T47D (cell line): Measurements from ENCODE around the gene GUCD1.

ENCODE experiments used
- DNase-seq, 2 experiments: peaks; one replicate each; pipeline versions ENCODE4 v3.0.0 to v3.0.0-alpha.2; 2011 to 2012; ENCODE audit warnings: low read depth in 1 of 2, low spot score in 1 of 2
- JUND ChIP-seq: IDR thresholded peaks from 2 replicates; pipeline ENCODE4 v1.6.1; 2012; ENCODE audit warnings: low read depth
- in situ Hi-C: cut with HindIII; loops from 2 replicates; pipeline ENCODE4 v1.10.0; 2016; ENCODE audit warnings: low sequenced_read_pairs, low pct_unique_long_range_greater_than_20kb

Gene GUCD1

DNA sequence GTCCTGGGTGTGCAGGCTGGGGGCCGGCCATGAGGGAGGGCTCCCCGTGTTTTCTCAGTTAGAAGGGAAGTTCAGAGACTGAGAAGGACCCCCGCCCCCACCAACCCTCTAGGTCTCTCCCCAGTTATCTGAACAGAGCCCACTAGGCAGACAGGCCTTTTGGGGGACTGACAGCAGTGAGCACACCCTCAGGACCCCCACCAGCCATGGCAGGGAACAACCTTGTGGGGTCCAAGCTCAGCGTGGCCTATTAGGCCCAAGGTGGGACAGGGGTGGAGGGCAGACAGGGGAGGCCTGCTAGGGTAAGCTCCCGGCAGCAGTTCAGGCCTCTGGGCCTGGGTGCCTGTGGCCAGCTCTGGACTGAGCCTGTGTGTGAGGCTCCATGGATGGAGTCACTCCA is 32.3 kb upstream of the GUCD1 start:
- DNase-seq: no peak
- in situ Hi-C loops: no loop called here
- TF ChIP-seq JUND: no peak

DNA sequence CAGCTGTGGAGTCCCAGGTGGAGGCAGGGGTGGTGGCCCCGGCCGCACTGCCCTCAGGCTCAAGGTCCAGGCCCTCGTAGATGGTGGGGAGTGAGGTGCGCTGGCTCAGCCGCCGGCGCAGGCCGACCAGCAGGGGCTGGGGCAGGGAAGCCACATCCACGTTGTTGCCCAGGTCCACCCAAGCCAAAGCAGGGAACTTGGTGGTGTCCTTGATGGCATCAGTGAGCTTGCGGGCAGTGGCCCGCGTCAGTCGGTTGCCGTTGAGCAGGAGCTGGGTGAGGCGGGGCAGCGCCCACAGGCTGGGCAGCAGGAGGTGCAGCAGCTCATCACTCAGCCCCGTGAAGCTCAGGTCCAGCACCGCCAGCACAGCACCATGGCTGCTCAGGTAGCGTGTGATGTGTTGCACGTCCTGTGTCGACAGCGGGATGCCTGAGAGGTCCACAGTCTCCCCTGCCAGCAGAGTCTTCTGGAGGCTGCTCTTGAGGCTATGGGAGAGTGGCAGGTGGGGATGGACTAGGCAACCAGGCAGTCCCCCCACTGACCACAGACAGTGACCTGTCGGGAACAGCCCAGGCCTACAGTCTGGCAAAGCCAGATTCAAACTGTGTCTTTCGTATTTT is 31.1 kb upstream of the GUCD1 start:
- DNase-seq: no peak
- no peak for TF ChIP-seq JUND
- in situ Hi-C loops: no loop called here

DNA sequence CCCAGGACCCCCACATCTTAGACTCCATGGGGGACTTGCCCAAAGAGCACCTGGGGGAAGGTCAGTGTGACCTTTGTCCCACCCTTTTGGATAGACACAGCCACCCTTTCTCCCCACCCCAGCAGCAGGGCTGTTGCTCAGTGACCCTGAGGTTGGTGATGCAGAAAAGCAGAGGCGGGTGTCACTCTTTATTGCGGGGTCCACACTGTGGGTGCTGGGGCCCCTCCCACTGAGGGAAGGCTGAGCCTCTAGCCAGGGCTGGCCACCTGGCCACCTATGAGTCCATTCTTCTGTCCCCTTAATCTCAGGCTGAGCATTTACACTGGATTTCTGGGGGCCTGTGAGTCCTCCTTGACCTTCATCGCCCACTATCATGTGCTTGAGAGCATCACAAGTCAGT is 30.5 kb upstream of the GUCD1 start:
- in situ Hi-C loops: no loop called here
- DNase-seq: no peak
- TF ChIP-seq JUND: no peak

DNA sequence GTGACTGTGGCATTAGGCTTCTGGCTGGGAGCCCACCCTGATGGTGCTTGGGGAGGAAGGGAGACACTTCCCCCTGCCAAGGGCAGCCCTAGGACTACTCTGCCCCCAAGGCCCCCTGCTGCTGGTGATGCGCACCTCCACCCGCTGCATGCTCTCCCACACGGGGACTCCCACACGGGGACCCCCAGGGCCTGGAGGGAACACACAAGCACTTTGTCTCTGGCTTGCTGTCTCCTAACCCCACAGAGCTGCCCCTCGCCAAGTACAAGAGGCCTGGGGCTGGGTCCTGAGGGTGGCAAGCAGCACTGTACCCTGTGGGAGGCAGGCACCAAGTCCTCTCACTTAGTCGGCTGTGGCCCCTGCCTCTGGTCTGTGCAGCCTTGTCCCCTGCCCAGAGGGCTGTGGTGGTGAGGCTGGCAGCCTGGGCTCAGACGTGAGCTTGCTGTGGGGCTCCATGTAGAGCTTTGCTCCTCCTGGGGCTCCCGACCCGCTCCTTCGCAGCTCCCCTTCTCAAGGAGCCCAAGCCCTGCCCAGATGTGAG is 30.0 kb upstream of the GUCD1 start:
- no peak for TF ChIP-seq JUND
- no peak for DNase-seq
- in situ Hi-C loops: no loop called here

DNA sequence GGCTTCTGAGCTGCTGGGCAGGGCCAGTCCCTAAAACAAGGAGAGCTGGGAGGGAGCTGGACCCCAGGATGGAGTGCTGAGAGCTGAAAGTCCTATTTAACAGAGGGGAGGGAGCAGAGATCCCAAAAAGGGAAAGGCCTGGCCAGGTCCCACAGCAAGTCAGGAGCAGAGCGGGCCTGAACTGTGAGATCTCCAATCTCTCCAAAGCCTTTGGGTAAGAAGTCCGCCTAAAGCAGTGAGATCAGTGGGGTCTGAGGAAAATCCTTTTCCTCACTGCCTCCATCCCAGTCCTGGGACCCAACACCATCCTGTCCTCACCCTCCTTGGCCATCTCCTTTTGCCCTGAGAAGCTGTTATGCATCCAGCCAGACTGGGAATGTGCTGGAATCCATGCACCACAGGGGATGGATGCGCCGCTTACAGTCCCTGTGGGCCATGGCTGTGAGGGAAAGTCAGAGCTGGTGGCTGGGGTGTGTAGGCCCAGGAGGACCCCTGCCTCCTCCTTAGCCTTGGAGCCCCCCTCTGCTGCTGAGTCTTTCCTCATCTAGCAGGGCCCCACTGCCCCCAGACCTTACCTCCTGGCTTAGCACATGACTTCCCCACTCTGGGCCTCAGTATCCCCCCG is 29.3 kb upstream of the GUCD1 start:
- in situ Hi-C loops: no loop called here
- TF ChIP-seq JUND: no peak
- DNase-seq: no peak

DNA sequence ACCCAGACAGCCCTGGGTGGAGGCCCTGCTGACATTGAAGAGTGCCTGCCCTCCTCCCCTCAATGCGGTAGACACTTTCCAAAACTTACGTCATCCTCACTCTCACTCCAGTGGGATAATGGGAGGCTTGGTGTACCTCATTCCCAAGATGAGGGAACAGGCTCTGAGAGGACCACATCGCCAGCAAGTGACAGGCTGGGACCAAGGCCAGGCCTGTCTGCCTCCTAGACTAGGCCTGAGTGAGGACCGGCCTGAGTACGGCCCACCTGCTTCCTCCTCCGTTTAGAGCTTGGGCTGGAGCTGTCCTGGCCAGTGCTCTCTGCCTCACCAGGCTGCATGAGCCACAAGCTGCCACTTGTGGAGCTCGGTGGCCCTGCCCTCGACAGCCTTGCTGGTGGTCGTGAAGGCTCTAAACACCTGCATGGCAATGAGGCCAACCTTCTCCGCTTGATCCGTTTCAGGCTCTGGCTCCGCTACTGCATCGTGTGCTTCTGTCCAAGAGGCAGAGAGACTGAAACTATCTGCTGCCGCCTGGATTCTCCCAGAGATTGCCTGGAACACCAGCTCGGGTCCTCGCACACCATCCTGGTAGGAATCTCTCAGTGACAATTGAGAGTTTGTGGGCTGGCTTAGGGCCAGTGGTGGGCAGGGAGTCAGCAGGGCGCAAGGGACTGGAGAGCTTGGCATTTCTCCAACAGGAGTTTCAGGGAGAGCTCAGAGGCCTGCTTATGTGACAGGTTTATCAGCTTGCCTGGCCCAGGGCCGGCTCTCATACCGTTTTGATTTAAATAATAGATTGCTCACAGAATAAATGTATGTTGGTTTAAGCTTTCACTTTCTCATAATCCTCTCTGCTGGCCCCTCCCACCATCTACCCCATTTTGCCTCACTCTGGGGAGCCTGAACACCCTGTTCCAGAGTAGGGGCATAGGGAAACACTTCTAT is 28.6 kb upstream of the GUCD1 start:
- TF ChIP-seq JUND: no peak
- in situ Hi-C loops: no loop called here
- DNase-seq: no peak

DNA sequence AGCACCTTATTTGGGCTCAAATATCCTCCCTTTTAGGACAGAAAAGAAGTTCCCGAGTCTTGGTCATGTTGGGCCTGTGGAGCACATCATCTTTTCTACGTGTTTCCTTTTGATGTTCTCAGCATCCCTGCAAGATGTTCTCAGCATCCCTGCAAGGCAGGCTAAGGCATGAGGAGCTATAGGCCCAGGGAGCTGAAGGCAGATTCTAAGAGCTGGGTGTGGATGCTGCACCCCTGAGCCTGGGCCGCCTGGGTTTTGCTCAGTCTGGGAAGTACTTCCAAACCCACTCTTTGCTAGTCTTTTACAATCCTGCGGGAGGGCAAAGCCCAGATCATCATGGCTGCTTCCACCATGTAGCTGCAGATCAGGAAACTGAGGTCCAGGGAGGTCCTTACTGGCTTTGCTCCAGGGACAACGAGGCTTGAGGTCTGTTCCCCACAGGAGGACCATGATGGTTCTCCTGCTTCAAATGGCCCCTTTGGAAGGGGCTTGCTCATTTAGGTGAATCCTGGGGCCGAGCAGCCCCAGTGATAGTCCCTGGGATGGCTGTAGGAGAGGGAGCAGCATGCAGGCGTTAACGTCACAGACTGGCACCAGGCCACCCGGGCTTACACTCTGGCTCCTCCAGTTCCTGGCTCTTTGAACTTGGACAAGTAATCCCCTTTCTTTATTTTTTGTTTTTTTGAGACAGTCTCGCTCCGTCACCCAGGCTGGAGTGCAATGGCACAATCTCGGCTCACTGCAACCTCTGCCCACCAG is 27.3 kb upstream of the GUCD1 start:
- in situ Hi-C loops: no loop called here
- DNase-seq: no peak
- no peak for TF ChIP-seq JUND

DNA sequence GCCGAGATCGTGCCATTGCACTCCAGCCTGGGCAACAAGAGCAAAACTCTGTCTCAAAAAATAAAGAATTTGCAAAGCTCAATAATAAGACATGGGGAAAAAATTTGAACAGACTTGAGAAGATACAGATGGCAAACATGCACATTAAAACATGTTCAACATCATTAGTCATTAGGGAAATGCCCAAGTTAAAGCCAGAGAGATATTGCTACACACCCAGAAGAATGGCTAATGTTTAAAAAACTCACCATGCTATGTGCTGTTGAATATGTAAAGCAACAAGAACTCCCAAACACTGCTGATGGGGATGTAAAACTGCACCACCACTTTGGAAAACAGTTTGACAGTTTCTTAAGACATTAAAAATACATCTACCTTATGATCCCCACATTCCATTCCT is 25.3 kb upstream of the GUCD1 start:
- DNase-seq: no peak
- in situ Hi-C loops: no loop called here
- TF ChIP-seq JUND: no peak

DNA sequence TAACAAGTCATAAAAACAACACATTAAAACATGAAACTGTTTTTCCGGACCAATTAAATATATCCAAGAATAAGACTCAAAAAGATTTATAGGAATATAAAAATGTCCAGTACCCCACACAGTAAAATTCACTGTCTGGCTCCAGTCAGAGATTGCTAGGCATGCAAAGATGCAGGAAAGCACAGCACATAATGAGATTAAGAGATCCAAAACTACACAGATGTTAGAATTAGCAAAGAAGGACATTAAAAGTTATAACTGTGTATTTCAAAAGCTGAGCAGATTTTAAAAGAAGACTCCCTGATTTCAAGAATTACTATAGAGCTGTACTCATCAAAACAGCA is 24.3 kb upstream of the GUCD1 start:
- TF ChIP-seq JUND: no peak
- in situ Hi-C loops: no loop called here
- DNase-seq: no peak

DNA sequence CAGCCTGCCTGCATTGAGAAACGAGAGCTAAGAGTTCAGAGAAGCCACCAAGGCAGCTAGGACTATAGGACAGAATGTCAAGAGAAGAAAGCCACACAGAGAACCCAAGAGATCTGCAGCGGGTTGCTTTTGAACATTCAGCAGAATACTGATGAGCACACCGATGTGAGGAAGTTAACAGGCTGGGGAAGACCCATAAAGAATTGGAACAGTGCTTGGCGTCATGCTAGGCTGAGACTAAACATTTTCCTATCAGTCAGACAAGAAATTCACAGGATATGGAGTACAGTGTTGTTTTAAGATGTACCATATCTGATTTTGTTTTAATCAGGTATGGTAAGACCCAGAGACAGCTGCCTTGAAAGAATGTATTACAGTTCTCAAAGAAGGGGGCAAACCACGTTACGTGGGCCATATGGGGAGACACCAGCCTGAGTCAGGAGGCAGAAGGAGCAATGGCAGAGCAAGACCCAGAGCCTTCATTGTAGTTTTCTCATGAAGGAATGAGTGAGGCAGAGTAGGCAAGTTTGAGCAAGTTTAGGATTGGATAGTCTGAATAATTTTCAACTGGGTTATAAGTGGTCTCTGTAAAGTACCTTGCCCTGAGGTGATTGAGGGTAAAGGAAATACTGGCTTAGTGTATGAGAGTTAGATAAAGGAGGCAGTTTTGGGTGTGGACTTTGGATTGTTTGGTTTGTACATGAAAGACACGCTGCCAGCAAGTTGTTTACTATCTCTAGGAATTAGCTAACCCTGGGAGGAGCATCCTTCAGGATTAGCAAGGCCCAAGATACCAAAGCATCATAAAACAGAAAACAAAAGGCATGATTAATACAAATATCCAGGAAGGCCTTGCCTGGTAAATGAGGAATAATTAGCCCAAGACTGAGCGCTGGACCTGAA is 23.7 kb upstream of the GUCD1 start:
- in situ Hi-C loops: no loop called here
- no peak for TF ChIP-seq JUND
- no peak for DNase-seq

DNA sequence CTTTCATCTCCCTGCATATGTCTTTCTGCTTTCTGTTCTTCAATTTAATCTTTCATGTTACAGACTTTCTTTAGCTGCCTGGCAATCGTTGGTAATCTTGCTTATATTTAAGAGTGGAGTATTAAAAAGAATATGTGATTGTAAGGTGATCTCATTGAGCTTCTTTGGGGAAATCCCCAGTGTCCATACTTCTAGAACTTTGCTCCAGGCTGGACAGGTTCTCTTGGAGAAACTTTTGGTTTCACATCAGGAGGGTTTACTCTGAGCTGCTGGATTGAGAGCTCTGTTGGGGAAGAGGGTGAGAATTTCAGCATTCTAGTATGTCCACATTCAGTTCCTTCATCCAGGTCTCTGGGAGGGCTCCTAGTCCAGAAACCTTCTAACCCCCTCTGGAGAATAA is 21.8 kb upstream of the GUCD1 start:
- DNase-seq: no peak
- in situ Hi-C loops: no loop called here
- TF ChIP-seq JUND: no peak
